ENCODE measurements around the gene MAP2K5. TPM values are rescaled to one million over a fixed set of nuclear protein-coding genes. Genes with fewer than 3 reads are reported as not detected.

The MAP2K5 gene
- total and polyA plus RNA-seq, 9 of the 15 experiments (the other 6 are each of a cell fraction or from before 2014, with no cell fraction given), result 0.41 to 16.5 (median 7.5) TPM

- TF ChIP-seq, protein P1, sequence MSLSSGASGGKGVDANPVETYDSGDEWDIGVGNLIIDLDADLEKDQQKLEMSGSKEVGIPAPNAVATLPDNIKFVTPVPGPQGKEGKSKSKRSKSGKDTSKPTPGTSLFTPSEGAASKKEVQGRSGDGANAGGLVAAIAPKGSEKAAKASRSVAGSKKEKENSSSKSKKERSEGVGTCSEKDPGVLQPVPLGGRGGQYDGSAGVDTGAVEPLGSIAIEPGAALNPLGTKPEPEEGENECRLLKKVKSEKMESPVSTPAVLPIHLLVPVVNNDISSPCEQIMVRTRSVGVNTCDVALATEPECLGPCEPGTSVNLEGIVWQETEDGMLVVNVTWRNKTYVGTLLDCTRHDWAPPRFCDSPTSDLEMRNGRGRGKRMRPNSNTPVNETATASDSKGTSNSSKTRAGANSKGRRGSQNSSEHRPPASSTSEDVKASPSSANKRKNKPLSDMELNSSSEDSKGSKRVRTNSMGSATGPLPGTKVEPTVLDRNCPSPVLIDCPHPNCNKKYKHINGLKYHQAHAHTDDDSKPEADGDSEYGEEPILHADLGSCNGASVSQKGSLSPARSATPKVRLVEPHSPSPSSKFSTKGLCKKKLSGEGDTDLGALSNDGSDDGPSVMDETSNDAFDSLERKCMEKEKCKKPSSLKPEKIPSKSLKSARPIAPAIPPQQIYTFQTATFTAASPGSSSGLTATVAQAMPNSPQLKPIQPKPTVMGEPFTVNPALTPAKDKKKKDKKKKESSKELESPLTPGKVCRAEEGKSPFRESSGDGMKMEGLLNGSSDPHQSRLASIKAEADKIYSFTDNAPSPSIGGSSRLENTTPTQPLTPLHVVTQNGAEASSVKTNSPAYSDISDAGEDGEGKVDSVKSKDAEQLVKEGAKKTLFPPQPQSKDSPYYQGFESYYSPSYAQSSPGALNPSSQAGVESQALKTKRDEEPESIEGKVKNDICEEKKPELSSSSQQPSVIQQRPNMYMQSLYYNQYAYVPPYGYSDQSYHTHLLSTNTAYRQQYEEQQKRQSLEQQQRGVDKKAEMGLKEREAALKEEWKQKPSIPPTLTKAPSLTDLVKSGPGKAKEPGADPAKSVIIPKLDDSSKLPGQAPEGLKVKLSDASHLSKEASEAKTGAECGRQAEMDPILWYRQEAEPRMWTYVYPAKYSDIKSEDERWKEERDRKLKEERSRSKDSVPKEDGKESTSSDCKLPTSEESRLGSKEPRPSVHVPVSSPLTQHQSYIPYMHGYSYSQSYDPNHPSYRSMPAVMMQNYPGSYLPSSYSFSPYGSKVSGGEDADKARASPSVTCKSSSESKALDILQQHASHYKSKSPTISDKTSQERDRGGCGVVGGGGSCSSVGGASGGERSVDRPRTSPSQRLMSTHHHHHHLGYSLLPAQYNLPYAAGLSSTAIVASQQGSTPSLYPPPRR (CRISPR knock-in tag; IDR thresholded peaks at IDR 0.05; ENCODE audit: borderline replicate concordance), result no peak
- TF ChIP-seq BCOR (IDR thresholded peaks at IDR 0.05) (no peak), KLF13 (tag; IDR thresholded peaks at IDR 0.05; ENCODE audit: borderline replicate concordance, low read depth) (peak; percentile 52; the same call in 1 of the 2 replicates), TAL1 (IDR thresholded peaks at IDR 0.05) (no peak), CREB5 (CRISPR knock-in tag; IDR thresholded peaks at IDR 0.05) (no peak), MCM2 (IDR thresholded peaks at IDR 0.05; ENCODE audit: low read depth) (no peak), KDM2B (CRISPR knock-in tag; IDR thresholded peaks at IDR 0.05) (no peak), MCM5 (IDR thresholded peaks at IDR 0.05; ENCODE audit: low read depth) (no peak)
- TF ChIP-seq, protein P2, sequence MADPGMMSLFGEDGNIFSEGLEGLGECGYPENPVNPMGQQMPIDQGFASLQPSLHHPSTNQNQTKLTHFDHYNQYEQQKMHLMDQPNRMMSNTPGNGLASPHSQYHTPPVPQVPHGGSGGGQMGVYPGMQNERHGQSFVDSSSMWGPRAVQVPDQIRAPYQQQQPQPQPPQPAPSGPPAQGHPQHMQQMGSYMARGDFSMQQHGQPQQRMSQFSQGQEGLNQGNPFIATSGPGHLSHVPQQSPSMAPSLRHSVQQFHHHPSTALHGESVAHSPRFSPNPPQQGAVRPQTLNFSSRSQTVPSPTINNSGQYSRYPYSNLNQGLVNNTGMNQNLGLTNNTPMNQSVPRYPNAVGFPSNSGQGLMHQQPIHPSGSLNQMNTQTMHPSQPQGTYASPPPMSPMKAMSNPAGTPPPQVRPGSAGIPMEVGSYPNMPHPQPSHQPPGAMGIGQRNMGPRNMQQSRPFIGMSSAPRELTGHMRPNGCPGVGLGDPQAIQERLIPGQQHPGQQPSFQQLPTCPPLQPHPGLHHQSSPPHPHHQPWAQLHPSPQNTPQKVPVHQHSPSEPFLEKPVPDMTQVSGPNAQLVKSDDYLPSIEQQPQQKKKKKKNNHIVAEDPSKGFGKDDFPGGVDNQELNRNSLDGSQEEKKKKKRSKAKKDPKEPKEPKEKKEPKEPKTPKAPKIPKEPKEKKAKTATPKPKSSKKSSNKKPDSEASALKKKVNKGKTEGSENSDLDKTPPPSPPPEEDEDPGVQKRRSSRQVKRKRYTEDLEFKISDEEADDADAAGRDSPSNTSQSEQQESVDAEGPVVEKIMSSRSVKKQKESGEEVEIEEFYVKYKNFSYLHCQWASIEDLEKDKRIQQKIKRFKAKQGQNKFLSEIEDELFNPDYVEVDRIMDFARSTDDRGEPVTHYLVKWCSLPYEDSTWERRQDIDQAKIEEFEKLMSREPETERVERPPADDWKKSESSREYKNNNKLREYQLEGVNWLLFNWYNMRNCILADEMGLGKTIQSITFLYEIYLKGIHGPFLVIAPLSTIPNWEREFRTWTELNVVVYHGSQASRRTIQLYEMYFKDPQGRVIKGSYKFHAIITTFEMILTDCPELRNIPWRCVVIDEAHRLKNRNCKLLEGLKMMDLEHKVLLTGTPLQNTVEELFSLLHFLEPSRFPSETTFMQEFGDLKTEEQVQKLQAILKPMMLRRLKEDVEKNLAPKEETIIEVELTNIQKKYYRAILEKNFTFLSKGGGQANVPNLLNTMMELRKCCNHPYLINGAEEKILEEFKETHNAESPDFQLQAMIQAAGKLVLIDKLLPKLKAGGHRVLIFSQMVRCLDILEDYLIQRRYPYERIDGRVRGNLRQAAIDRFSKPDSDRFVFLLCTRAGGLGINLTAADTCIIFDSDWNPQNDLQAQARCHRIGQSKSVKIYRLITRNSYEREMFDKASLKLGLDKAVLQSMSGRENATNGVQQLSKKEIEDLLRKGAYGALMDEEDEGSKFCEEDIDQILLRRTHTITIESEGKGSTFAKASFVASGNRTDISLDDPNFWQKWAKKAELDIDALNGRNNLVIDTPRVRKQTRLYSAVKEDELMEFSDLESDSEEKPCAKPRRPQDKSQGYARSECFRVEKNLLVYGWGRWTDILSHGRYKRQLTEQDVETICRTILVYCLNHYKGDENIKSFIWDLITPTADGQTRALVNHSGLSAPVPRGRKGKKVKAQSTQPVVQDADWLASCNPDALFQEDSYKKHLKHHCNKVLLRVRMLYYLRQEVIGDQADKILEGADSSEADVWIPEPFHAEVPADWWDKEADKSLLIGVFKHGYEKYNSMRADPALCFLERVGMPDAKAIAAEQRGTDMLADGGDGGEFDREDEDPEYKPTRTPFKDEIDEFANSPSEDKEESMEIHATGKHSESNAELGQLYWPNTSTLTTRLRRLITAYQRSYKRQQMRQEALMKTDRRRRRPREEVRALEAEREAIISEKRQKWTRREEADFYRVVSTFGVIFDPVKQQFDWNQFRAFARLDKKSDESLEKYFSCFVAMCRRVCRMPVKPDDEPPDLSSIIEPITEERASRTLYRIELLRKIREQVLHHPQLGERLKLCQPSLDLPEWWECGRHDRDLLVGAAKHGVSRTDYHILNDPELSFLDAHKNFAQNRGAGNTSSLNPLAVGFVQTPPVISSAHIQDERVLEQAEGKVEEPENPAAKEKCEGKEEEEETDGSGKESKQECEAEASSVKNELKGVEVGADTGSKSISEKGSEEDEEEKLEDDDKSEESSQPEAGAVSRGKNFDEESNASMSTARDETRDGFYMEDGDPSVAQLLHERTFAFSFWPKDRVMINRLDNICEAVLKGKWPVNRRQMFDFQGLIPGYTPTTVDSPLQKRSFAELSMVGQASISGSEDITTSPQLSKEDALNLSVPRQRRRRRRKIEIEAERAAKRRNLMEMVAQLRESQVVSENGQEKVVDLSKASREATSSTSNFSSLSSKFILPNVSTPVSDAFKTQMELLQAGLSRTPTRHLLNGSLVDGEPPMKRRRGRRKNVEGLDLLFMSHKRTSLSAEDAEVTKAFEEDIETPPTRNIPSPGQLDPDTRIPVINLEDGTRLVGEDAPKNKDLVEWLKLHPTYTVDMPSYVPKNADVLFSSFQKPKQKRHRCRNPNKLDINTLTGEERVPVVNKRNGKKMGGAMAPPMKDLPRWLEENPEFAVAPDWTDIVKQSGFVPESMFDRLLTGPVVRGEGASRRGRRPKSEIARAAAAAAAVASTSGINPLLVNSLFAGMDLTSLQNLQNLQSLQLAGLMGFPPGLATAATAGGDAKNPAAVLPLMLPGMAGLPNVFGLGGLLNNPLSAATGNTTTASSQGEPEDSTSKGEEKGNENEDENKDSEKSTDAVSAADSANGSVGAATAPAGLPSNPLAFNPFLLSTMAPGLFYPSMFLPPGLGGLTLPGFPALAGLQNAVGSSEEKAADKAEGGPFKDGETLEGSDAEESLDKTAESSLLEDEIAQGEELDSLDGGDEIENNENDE (IDR thresholded peaks at IDR 0.05; ENCODE audit: low read depth, low read length), result no peak
These were observed 20.5 kb upstream of the MAP2K5 start (continued) for GRCh38 chr15:67521783-67522568.
